Karpas-422 (cell line): ENCODE results near the gene TSNAX. TPM values are rescaled to one million over a fixed set of nuclear protein-coding genes. Genes with fewer than 3 reads are reported as not detected.

ENCODE experiments used
- DNase-seq: peaks from one replicate; pipeline ENCODE4 v3.0.0-alpha.2; 2015
- H2AFZ ChIP-seq: fragments of 200-600 bp; sonication (generic); 2 replicates; pipeline ENCODE4 v1.6.1; 2014; ENCODE audit warnings: antibody characterized with exemption, low read length, mixed read lengths
- H3K27ac ChIP-seq: fragments of 200-600 bp; sonication (generic); 2 replicates; pipeline ENCODE4 v1.5.1; 2014; ENCODE audit warnings: mild to moderate bottlenecking, low read length, moderate library complexity
- H3K27me3 ChIP-seq: fragments of 200-600 bp; sonication (generic); 2 replicates; pipeline ENCODE4 v1.6.1; 2014; ENCODE audit warnings: low read length, mixed read lengths
- H3K36me3 ChIP-seq: fragments of 200-600 bp; sonication (generic); 2 replicates; pipeline ENCODE4 v1.6.1; 2014; ENCODE audit warnings: low read length, mixed read lengths; ENCODE audit not compliant: insufficient read depth
- H3K4me1 ChIP-seq: fragments of 200-600 bp; sonication (generic); 2 replicates; pipeline ENCODE4 v1.6.1; 2014; ENCODE audit warnings: mild to moderate bottlenecking, low read length, mixed read lengths
- H3K4me2 ChIP-seq: fragments of 200-600 bp; sonication (generic); 2 replicates; pipeline ENCODE4 v1.6.1; 2014; ENCODE audit warnings: low read length, low read depth, mild to moderate bottlenecking; ENCODE audit not compliant: poor library complexity, severe bottlenecking
- H3K4me3 ChIP-seq: fragments of 200-600 bp; sonication (generic); 2 replicates; pipeline ENCODE4 v1.5.1; 2014; ENCODE audit warnings: mild to moderate bottlenecking, antibody characterized with exemption, low read length, mixed read lengths
- H3K79me2 ChIP-seq: fragments of 200-600 bp; sonication (generic); 2 replicates; pipeline ENCODE4 v1.6.1; 2014; ENCODE audit warnings: mild to moderate bottlenecking, low read length, mixed read lengths
- H3K9ac ChIP-seq: fragments of 200-600 bp; sonication (generic); 2 replicates; pipeline ENCODE4 v1.6.0; 2014; ENCODE audit warnings: low read length
- H3K9me2 ChIP-seq: fragments of 200-600 bp; sonication (generic), shearing (Covaris generic); replicated peaks from 2 replicates; pipeline ENCODE4 v1.6.0; 2014; ENCODE audit warnings: mild to moderate bottlenecking, low read length, moderate library complexity; ENCODE audit not compliant: insufficient read depth
- H3K9me3 ChIP-seq: fragments of 300-700, 200-600 bp; sonication (generic); 2 replicates; pipeline ENCODE4 v1.6.1; 2014; ENCODE audit warnings: low read length, mixed read lengths
- H4K20me1 ChIP-seq: fragments of 200-600 bp; sonication (generic); 2 replicates; pipeline ENCODE4 v1.6.1; 2014; ENCODE audit warnings: mild to moderate bottlenecking, antibody characterized with exemption, low read length, low read depth; ENCODE audit not compliant: insufficient read depth
- total RNA-seq: library from RNA; depleted of rRNA; stranded (reverse); fragments of >200 nt; shearing (Covaris generic); gene quantifications from 2 replicates; pipeline ENCODE4 v1.2.3, GENCODE V29; 2014; ENCODE audit warnings: low replicate concordance

The TSNAX gene
- total RNA-seq, 1 experiment from 2014 or later: 45.4 TPM

DNA sequence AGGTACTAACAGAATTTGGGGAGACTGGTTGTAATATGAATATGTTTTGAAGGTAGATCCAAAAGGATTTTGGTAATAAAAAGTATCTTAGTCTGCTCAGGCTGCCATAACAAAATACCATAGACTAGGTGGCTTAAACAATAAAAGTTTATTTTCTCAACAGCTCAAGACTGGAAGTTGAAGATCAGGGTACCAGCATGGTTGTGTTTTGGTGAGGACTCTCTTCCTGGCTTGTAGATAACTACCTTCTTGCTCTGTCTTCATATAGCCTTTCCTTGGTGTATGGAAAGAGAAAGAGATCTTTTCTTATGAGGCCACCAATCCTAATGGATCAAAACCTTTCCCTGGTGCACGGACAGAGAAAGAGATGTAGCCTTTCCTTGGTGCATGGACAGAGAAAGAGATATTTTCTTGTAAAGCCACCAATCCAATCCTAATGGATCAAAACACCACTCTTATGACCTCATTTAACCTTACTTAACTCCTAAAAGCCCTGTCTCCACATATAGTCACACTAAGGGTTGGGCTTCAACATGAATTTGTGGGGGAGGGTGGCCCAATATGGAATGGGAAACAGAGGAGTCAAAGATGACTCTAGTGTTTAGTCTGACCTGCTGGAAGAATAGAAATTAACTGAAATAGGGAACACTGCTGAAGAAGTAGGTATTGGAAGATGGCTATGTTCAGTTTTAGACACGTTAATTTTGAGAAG lies 5.4 kb upstream of the TSNAX start:
- no peaks in the 10 kb centered on the region for H3K9me2 ChIP-seq
- H4K20me1 ChIP-seq: no peaks in the 10 kb centered on the region
- DNase-seq: no peak
- H3K4me3 ChIP-seq: no peak overlapping the region
- no peak overlapping the region for H3K27ac ChIP-seq
- H3K4me2 ChIP-seq: no peak overlapping the region
- H3K36me3 ChIP-seq: peaks cover 3% of the 10 kb centered on the region; the same call in 1 of the 2 replicates
- H3K27me3 ChIP-seq: no peaks in the 10 kb centered on the region
- H3K9me3 ChIP-seq: no peaks in the 10 kb centered on the region
- H2AFZ ChIP-seq: no peak overlapping the region
- H3K79me2 ChIP-seq: peaks cover 10% of the 10 kb centered on the region
- no peak overlapping the region for H3K9ac ChIP-seq
- peaks cover 18% of the 10 kb centered on the region for H3K4me1 ChIP-seq

DNA sequence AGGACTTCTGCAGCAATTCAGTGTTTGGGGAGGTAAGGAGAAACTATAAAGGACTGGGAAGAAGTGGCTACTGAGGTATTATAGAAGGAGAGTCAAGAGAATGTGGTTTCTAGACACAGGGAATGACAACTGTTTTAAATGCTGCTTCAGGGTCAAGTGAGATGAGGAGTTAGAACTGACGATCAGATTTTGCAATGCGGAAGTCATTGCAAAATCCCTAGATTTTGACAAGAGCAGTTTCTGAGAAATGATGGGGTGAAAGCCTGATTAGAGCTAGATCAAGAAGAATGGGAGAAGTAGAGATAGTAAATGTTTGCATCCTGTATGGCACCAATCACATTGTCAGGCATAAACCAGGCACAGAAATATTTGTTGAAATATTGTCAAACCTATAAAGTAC lies 4.7 kb upstream of the TSNAX start:
- Histone ChIP-seq H3K9me2 (no peaks in the 10 kb centered on the region), H3K27ac (no peak overlapping the region), H3K4me3 (no peak overlapping the region), H2AFZ (no peak overlapping the region), H3K36me3 (peaks cover 3% of the 10 kb centered on the region; the same call in 1 of the 2 replicates), H3K4me1 (peaks cover 18% of the 10 kb centered on the region), H3K9ac (no peak overlapping the region), H3K27me3 (no peaks in the 10 kb centered on the region), H4K20me1 (no peaks in the 10 kb centered on the region; the same call in 1 of the 2 replicates), H3K4me2 (no peak overlapping the region), H3K9me3 (no peaks in the 10 kb centered on the region), H3K79me2 (peaks cover 12% of the 10 kb centered on the region)
- no peak for DNase-seq

DNA sequence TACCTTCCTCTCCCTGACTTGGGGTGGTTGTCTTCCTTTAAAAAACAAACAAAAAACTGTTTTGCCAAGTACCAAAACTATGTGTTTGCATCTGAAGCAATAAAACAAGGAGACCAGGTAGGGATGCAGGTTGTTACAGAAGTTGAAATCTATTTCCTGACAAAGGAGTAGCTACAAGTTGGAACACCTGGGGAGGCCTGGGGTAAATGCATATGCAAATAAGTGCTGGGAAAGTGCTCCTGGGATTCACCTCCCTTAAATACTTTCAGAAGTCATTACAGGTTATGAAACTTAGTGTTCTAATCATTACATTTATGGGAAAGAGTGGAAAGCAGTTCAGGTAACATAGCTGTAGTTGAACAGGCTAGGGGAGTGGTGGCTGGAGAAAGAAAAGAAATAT lies 1.9 kb upstream of the TSNAX start:
- no peak for DNase-seq
- H2AFZ ChIP-seq: 0 out of 2 replicates have a peak overlapping the region, but pooled peaks have one; percentile 3
- no peaks in the 10 kb centered on the region for H3K27me3 ChIP-seq
- no peaks in the 10 kb centered on the region; the same call in 1 of the 2 replicates for H4K20me1 ChIP-seq
- H3K79me2 ChIP-seq: peaks cover 38% of the 10 kb centered on the region
- no peaks in the 10 kb centered on the region for H3K9me3 ChIP-seq
- peak overlapping the region; percentile 85 for H3K4me2 ChIP-seq
- peaks cover 28% of the 10 kb centered on the region for H3K4me1 ChIP-seq
- H3K27ac ChIP-seq: no peak overlapping the region
- no peak overlapping the region for H3K4me3 ChIP-seq
- H3K9ac ChIP-seq: no peak overlapping the region
- H3K36me3 ChIP-seq: peaks cover 3% of the 10 kb centered on the region; the same call in 1 of the 2 replicates
- H3K9me2 ChIP-seq: no peaks in the 10 kb centered on the region

DNA sequence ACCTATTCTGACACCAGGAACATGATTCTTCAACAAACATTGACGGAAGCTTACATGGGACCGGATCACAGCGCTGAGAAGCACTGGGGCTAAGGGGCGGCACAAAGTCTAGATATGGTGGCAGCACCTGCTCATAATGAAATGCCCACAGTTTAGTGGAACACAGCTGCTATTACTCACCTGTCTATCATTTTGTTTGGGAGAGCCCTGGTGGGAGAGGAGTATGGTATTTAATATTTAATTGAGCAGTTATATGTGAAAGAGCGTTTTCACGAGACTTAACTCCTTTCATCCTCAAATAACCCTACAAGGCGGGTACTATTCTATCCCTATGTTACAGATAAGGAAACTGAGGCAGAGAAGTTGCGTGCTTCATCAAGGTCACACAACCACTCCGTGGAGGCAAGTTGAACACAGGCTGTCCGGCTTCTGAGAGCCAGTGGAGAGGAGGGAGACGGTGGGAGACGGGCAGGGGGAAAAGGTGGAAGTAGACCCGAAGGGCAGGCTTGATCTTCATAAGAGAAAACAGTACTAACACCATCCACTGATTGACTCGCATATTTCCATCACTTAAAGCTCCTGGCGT lies 790 bp upstream of the TSNAX start:
- H3K4me1 ChIP-seq: peaks cover 28% of the 10 kb centered on the region
- no peaks in the 10 kb centered on the region for H3K9me2 ChIP-seq
- peak overlapping the region; percentile 29 for H2AFZ ChIP-seq
- peak overlapping the region; percentile 68; the same call in 1 of the 2 replicates for H3K27ac ChIP-seq
- H4K20me1 ChIP-seq: no peaks in the 10 kb centered on the region; the same call in 1 of the 2 replicates
- peaks cover 49% of the 10 kb centered on the region for H3K79me2 ChIP-seq
- no peaks in the 10 kb centered on the region for H3K27me3 ChIP-seq
- H3K4me3 ChIP-seq: peak overlapping the region; percentile 78
- H3K36me3 ChIP-seq: peaks cover under 1% of the 10 kb centered on the region; the same call in 1 of the 2 replicates
- no peak for DNase-seq
- peak overlapping the region; percentile 82 for H3K9ac ChIP-seq
- H3K4me2 ChIP-seq: peak overlapping the region; percentile 85
- no peaks in the 10 kb centered on the region for H3K9me3 ChIP-seq

DNA sequence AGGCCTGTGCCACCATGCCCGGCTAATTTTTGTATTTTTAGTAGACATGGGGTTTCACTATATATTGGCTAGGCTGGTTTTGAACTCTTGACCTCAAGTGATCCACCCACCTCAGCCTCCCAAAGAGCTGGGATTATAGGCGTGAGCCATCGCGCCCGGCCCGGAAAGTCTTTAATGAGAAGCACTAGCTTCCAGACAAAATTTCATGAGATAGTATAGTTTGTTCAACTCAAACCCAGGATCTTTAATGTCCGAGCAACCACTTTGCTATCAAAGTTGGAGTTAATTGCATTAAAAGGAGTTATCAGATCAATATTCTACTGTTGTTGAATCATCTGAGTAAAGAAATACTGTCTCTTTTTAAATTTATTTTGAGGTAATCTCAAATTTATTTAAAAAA lies 4.8 kb downstream of the TSNAX start:
- no peak overlapping the region for H3K4me3 ChIP-seq
- no peak overlapping the region for H3K4me2 ChIP-seq
- H3K9me3 ChIP-seq: no peaks in the 10 kb centered on the region
- H3K79me2 ChIP-seq: peaks cover 91% of the 10 kb centered on the region
- no peaks in the 10 kb centered on the region for H3K9me2 ChIP-seq
- H4K20me1 ChIP-seq: no peaks in the 10 kb centered on the region; the same call in 1 of the 2 replicates
- H3K9ac ChIP-seq: no peak overlapping the region
- no peak for DNase-seq
- no peak overlapping the region for H2AFZ ChIP-seq
- H3K36me3 ChIP-seq: peaks cover 45% of the 10 kb centered on the region
- H3K27me3 ChIP-seq: no peaks in the 10 kb centered on the region
- no peak overlapping the region for H3K27ac ChIP-seq
- peaks cover 16% of the 10 kb centered on the region for H3K4me1 ChIP-seq

DNA sequence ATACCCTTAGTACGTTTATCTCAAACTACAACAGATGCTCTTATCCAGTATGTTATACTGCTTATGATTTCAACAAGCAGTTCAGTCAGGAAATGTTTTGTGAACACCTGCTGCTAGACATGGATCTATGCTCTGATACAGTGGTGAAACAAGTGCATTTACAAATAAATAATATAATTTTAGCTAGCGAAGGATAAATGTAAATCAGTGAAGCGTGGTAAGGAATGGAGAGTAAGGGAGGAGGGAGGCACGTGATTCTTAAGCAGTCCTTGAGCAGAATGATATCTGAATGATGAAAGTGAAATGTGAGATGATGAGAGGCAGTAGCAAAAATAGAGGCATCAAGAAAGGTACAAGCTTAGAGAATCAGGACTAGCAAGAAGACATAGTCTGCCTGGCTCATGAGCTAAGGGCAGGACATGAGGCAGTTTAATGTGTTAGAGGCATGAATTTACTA lies 6.3 kb downstream of the TSNAX start:
- no peak for DNase-seq
- H3K27ac ChIP-seq: no peak overlapping the region
- H3K9me3 ChIP-seq: no peaks in the 10 kb centered on the region; the same call in 1 of the 2 replicates
- H3K9ac ChIP-seq: no peak overlapping the region
- no peak overlapping the region for H2AFZ ChIP-seq
- H3K79me2 ChIP-seq: peaks cover 94% of the 10 kb centered on the region
- no peak overlapping the region for H3K4me3 ChIP-seq
- H3K4me2 ChIP-seq: no peak overlapping the region
- no peaks in the 10 kb centered on the region for H3K9me2 ChIP-seq
- H3K36me3 ChIP-seq: peaks cover 60% of the 10 kb centered on the region
- H3K4me1 ChIP-seq: peaks cover 11% of the 10 kb centered on the region
- H4K20me1 ChIP-seq: no peaks in the 10 kb centered on the region
- H3K27me3 ChIP-seq: no peaks in the 10 kb centered on the region

DNA sequence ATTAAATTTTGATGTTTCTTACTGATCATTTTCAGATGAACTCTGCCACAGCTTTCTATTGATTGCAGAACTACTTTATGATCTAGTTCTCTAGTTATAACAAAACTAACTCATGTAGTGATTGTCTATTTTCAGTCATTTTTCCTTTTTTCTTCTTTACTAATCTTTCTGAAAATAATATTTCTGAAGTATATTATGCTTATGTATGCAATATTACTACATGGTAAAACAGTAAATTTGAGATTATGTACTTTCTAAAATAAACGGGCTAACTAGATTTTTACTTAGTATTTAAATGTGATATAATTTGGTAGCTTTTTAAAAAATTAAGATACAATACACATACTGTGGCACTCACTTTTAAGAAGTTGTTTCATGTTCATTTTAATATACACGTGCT lies 7.6 kb downstream of the TSNAX start:
- Histone ChIP-seq H3K27me3 (no peaks in the 10 kb centered on the region), H3K4me1 (peaks cover 6% of the 10 kb centered on the region; the same call in 1 of the 2 replicates), H4K20me1 (no peaks in the 10 kb centered on the region), H3K79me2 (peaks cover 96% of the 10 kb centered on the region), H3K9ac (no peak overlapping the region), H3K9me2 (no peaks in the 10 kb centered on the region), H2AFZ (no peak overlapping the region), H3K4me2 (no peak overlapping the region), H3K9me3 (no peaks in the 10 kb centered on the region; the same call in 1 of the 2 replicates), H3K36me3 (peaks cover 72% of the 10 kb centered on the region), H3K4me3 (no peak overlapping the region), H3K27ac (no peak overlapping the region)
- no peak for DNase-seq

DNA sequence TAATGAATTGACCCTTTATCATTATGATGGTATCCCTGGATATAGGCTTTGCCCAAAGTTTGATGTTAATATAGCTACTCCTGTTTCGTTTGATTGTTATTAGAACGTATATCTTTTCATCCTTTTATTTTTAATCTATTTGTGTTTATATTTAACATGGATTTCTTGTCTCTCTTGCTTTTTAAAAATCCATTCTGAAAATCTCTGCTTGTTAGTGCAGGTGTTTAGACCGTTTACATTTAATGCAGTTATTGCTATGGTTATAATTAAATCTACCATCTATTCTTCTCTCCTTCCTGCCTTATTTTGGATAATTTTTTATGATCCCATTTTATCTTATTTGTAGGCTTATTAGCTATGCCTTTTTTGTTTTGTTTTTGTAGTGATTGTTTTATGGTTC lies 12.4 kb downstream of the TSNAX start:
- no peaks in the 10 kb centered on the region for H4K20me1 ChIP-seq
- peaks cover 72% of the 10 kb centered on the region for H3K36me3 ChIP-seq

More for the DNA sequence above, 12.4 kb downstream of the TSNAX start:
- no peak for DNase-seq
- no peak overlapping the region for H3K4me3 ChIP-seq
- no peaks in the 10 kb centered on the region for H3K9me2 ChIP-seq
- H3K79me2 ChIP-seq: peaks cover 86% of the 10 kb centered on the region
- H3K9me3 ChIP-seq: no peaks in the 10 kb centered on the region; the same call in 1 of the 2 replicates
- H2AFZ ChIP-seq: no peak overlapping the region
- H3K4me1 ChIP-seq: peaks cover 14% of the 10 kb centered on the region
- no peaks in the 10 kb centered on the region for H3K27me3 ChIP-seq
- H3K27ac ChIP-seq: no peak overlapping the region
- H3K4me2 ChIP-seq: no peak overlapping the region
- no peak overlapping the region for H3K9ac ChIP-seq
